SK-N-SH (cell line): Measurements from ENCODE around the gene NANOS2. TPM values are rescaled to one million over a fixed set of nuclear protein-coding genes. Genes with fewer than 3 reads are reported as not detected.

ENCODE experiments used
- CTCF ChIA-PET: fragments of 300-600, 350-600 bp; formaldehyde crosslinking; extraction: SDS; loops from one replicate; lab custom pipeline; 2021; lab: Yijun Ruan, JAX
- POLR2A ChIA-PET: fragments of 350-600 bp; sonication (Branson Sonifier 250); formaldehyde crosslinking; extraction: SDS; loops from one replicate; lab custom pipeline; 2020; ENCODE audit warnings: antibody characterized with exemption, inconsistent platforms; lab: Yijun Ruan, JAX
- DNase-seq: peaks from one replicate; pipeline ENCODE4 v3.0.0; 2012
- H2AFZ ChIP-seq: fragments of 200-600 bp; sonication (generic); 2 replicates; pipeline ENCODE4 v1.8.1; 2016; ENCODE audit warnings: antibody characterized with exemption, mild to moderate bottlenecking, low read depth
- H3F3A ChIP-seq: fragments of 200-600 bp; sonication (generic); replicated peaks from 2 replicates; pipeline ENCODE3; 2016; ENCODE audit warnings: antibody characterized with exemption, mild to moderate bottlenecking; ENCODE audit not compliant: insufficient read depth
- H3K27ac ChIP-seq, 2 experiments: fragments of 200-500 bp in 1 of 2; fragments of 200-600 bp in 1 of 2; sonication (Bioruptor generic) in 1 of 2; sonication (generic), shearing (Covaris generic) in 1 of 2; 2 replicates each; pipeline versions ENCODE4 v1.5.1 to v1.6.1; 2014 to 2016; ENCODE audit warnings: low read depth in 2 of 2, inconsistent platforms in 1 of 2, low read length in 1 of 2, mild to moderate bottlenecking in 1 of 2, mixed read lengths in 1 of 2
- H3K27me3 ChIP-seq: fragments of 200-600 bp; sonication (generic), shearing (Covaris generic); 2 replicates; pipeline ENCODE4 v1.6.1; 2016; ENCODE audit warnings: mixed run types; ENCODE audit not compliant: insufficient read depth
- H3K36me3 ChIP-seq, 2 experiments: fragments of 200-500 bp in 1 of 2; fragments of 200-600 bp in 1 of 2; sonication (Bioruptor generic) in 1 of 2; sonication (generic) in 1 of 2; replicated peaks in 1 of 2; 2 replicates each; pipeline versions ENCODE3 to v1.5.1; 2014 to 2016; ENCODE audit warnings: low read length in 1 of 2, mild to moderate bottlenecking in 1 of 2; ENCODE audit not compliant: insufficient read depth in 2 of 2, control insufficient read depth in 1 of 2
- H3K4me1 ChIP-seq, 2 experiments: fragments of 200-500 bp in 1 of 2; fragments of 200-600 bp in 1 of 2; sonication (Bioruptor generic) in 1 of 2; sonication (generic), shearing (Covaris generic) in 1 of 2; 2 replicates each; pipeline versions ENCODE4 v1.5.1 to v1.6.1; 2014 to 2016; ENCODE audit warnings: low read depth in 1 of 2, low read length in 1 of 2, mixed run types in 1 of 2; ENCODE audit not compliant: insufficient read depth in 2 of 2, control insufficient read depth in 1 of 2
- H3K4me2 ChIP-seq: fragments of 200-600 bp; sonication (generic), shearing (Covaris generic); 2 replicates; pipeline ENCODE4 v1.6.1; 2017; ENCODE audit warnings: mixed run types
- H3K4me3 ChIP-seq, 2 experiments: fragments of 200-500 bp in 1 of 2; fragments of 200-600 bp in 1 of 2; sonication (Bioruptor generic) in 1 of 2; sonication (generic), shearing (Covaris generic) in 1 of 2; 2 replicates each; pipeline versions ENCODE4 v1.5.1 to v1.8.1; 2014 to 2016; ENCODE audit warnings: low read depth in 2 of 2, inconsistent platforms in 1 of 2, low read length in 1 of 2, mild to moderate bottlenecking in 1 of 2, mixed read lengths in 1 of 2, moderate library complexity in 1 of 2
- H3K79me2 ChIP-seq: fragments of 200-600 bp; sonication (generic); 2 replicates; pipeline ENCODE4 v1.8.1; 2017; ENCODE audit warnings: mild to moderate bottlenecking; ENCODE audit not compliant: insufficient read depth
- H3K9ac ChIP-seq: fragments of 200-600 bp; sonication (generic); 2 replicates; pipeline ENCODE4 v1.6.1; 2017; ENCODE audit warnings: mixed run types
- H3K9me2 ChIP-seq: fragments of 200-600 bp; sonication (generic); 2 replicates; pipeline ENCODE4 v1.6.1; 2017; ENCODE audit warnings: mixed run types
- H3K9me3 ChIP-seq: fragments of 200-600 bp; sonication (generic); 2 replicates; pipeline ENCODE4 v1.6.1; 2017; ENCODE audit warnings: mixed run types, mild to moderate bottlenecking, moderate library complexity
- H4K20me1 ChIP-seq: fragments of 200-600 bp; sonication (generic); 2 replicates; pipeline ENCODE4 v1.6.1; 2017; ENCODE audit warnings: mild to moderate bottlenecking, mixed run types; ENCODE audit not compliant: insufficient read depth
- CTCF ChIP-seq: fragments of 200-600 bp; sonication (generic); IDR thresholded peaks from 2 replicates; pipeline ENCODE4 v1.6.1; 2017; ENCODE audit warnings: antibody characterized with exemption, mild to moderate bottlenecking, moderate library complexity
- ELF1 ChIP-seq: IDR thresholded peaks from 2 replicates; pipeline ENCODE4 v1.4.0; 2012
- EP300 ChIP-seq, 2 experiments: IDR thresholded peaks; 2 replicates each; pipeline versions ENCODE4 v1.4.0 to v1.6.1; 2012; ENCODE audit warnings: borderline replicate concordance in 1 of 2, low read depth in 1 of 2, low read length in 1 of 2
- GATA2 ChIP-seq: sonication (generic); formaldehyde crosslinking; IDR thresholded peaks from 2 replicates; pipeline ENCODE4 v1.5.0; 2020; ENCODE audit warnings: mild to moderate bottlenecking, missing genetic modification reagents
- JUND ChIP-seq: IDR thresholded peaks from 2 replicates; pipeline ENCODE4 v1.4.0; 2012
- MXI1 ChIP-seq: IDR thresholded peaks from 2 replicates; pipeline ENCODE4 v1.6.1; 2012; ENCODE audit warnings: mild to moderate bottlenecking, low read depth, low read length, improper control_type of control experiment
- NRF1 ChIP-seq: IDR thresholded peaks from 2 replicates; pipeline ENCODE4 v1.6.1; 2012; ENCODE audit warnings: low read depth, mild to moderate bottlenecking, low read length
- RCOR1 ChIP-seq: fragments of 150-350 bp; IDR thresholded peaks from 2 replicates; pipeline ENCODE4 v1.6.1; 2017; ENCODE audit warnings: antibody characterized with exemption, low read length
- RXRA ChIP-seq: IDR thresholded peaks from 2 replicates; pipeline ENCODE4 v1.4.0; 2012; ENCODE audit warnings: low read depth, mild to moderate bottlenecking, borderline replicate concordance
- SIN3A ChIP-seq: IDR thresholded peaks from 2 replicates; pipeline ENCODE4 v1.6.1; 2012; ENCODE audit warnings: low read depth, mild to moderate bottlenecking, low read length, moderate library complexity, borderline replicate concordance
- SMC3 ChIP-seq: IDR thresholded peaks from 2 replicates; pipeline ENCODE4 v1.6.1; 2012; ENCODE audit warnings: low read depth, low read length, improper control_type of control experiment
- TCF12 ChIP-seq: IDR thresholded peaks from 2 replicates; pipeline ENCODE4 v1.4.0; 2012
- TEAD4 ChIP-seq: IDR thresholded peaks from 2 replicates; pipeline ENCODE4 v1.4.0; 2012; ENCODE audit warnings: mild to moderate bottlenecking, borderline replicate concordance; ENCODE audit not compliant: insufficient read depth
- USF1 ChIP-seq: IDR thresholded peaks from 2 replicates; pipeline ENCODE4 v1.4.0; 2012; ENCODE audit warnings: low read depth, borderline replicate concordance
- USF2 ChIP-seq: fragments of 150-350 bp; IDR thresholded peaks from 2 replicates; pipeline ENCODE4 v1.6.1; 2017; ENCODE audit warnings: antibody characterized with exemption, low read length, low read depth, borderline replicate concordance
- YY1 ChIP-seq: IDR thresholded peaks from 2 replicates; pipeline ENCODE4 v1.4.0; 2012; ENCODE audit warnings: low read depth, mild to moderate bottlenecking
- WGBS: methylation state at CpG from one replicate; pipeline ENCODE4 v1.1.6; 2017; ENCODE audit warnings: low lambda C conversion rate; 5-methylcytosine and 5-hydroxymethylcytosine counted together
- polyA plus RNA-seq, 3 experiments: library from polyadenylated mRNA; depleted of rRNA; stranded (reverse); fragments of >200 nt; gene quantifications; 2 replicates each; pipeline ENCODE4 v1.2.3, GENCODE V29; 2012
- TF ChIP-seq, protein P1 (sequence below): fragments of 150-350 bp; IDR thresholded peaks from 2 replicates; pipeline ENCODE4 v1.6.1; 2016; ENCODE audit warnings: mild to moderate bottlenecking, low read depth, low read length
- TF ChIP-seq, protein P2 (sequence below): IDR thresholded peaks from 2 replicates; pipeline ENCODE4 v1.6.1; 2012; ENCODE audit warnings: mild to moderate bottlenecking, low read depth, low read length, moderate library complexity

Gene NANOS2
- polyA plus RNA-seq, 1 of the 3 experiments (the other 2 are of a cell fraction): not detected

DNA sequence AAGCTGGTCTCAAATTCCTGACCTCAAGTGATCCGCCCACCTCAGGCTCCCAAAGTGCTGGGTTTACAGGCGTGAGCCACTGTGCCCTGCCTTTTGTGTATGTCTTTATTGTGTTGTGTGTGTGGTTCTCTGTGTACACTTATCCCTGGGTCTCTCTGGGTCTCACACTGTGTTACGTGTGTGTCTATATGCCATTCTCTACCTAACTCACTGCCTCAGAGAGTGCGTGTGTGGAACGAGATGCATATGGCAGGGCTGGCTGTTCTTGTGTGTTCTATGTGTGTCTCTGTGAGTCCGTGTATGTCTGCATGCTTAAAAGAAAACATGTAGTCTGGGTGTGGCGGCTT, 40.0 kb downstream of the NANOS2 start:
- Histone ChIP-seq H3K27me3 (no peaks in the 10 kb centered on the region), H3F3A (peaks cover 5% of the 10 kb centered on the region), H3K4me2 (no peak overlapping the region), H4K20me1 (no peaks in the 10 kb centered on the region), H3K36me3 (no peaks in the 10 kb centered on the region), H2AFZ (no peak overlapping the region), H3K27ac (no peak overlapping the region), H3K4me3 (no peak overlapping the region), H3K9ac (no peak overlapping the region), H3K9me2 (no peaks in the 10 kb centered on the region), H3K4me1 (no peaks in the 10 kb centered on the region), H3K9me3 (no peaks in the 10 kb centered on the region), H3K79me2 (no peaks in the 10 kb centered on the region)
- TF ChIP-seq JUND (no peak), RXRA (no peak), RCOR1 (no peak), SIN3A (no peak), EP300 (IDR thresholded peaks at IDR 0.05; ENCODE audit: borderline replicate concordance in 1 of 2, low read depth in 1 of 2, low read length in 1 of 2) (no peak), USF1 (no peak), YY1 (no peak), TCF12 (no peak)
- TF ChIP-seq, protein P1, sequence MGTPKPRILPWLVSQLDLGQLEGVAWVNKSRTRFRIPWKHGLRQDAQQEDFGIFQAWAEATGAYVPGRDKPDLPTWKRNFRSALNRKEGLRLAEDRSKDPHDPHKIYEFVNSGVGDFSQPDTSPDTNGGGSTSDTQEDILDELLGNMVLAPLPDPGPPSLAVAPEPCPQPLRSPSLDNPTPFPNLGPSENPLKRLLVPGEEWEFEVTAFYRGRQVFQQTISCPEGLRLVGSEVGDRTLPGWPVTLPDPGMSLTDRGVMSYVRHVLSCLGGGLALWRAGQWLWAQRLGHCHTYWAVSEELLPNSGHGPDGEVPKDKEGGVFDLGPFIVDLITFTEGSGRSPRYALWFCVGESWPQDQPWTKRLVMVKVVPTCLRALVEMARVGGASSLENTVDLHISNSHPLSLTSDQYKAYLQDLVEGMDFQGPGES: no peak
- ChIA-PET POLR2A (no interaction called here), CTCF (interaction anchor here (1.4 kb wide), 1 partner anchor 10 kb away, joined by 6 read pairs; the partner anchor contains the start of gene FOXA3)
- DNase-seq: no peak
- 75% methylated on average over 7 of the region's 7 CpGs for WGBS

DNA sequence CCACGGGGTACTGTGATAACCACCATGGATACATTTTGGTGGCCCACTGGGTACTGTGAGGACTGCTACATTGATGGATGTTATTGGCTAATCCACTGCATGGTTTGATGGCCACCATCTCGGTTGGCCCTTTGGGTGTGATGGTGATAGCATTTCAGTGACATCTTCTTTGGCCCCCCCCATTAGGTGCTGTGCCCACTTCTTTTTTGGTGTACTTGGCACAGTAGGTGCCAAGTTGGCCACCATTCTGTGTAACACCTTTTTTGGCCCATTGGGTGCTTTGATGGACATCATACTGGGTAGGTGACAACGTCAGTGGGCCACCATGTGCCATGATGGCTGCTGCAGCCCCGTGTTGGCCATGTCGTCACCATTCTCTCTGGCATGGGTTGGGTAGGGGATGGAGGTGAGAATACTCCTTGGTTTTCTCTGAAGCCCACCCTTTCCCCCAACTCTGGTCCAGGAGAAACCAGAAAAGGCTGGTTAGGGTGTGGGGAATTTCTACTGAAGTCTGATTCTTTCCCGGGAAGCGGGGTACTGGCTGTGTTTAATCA, 41.3 kb downstream of the NANOS2 start:
- Histone ChIP-seq H3K9me3 (no peaks in the 10 kb centered on the region), H3F3A (peaks cover 5% of the 10 kb centered on the region), H3K4me1 (no peaks in the 10 kb centered on the region), H3K79me2 (no peaks in the 10 kb centered on the region), H3K4me2 (no peak overlapping the region), H3K36me3 (no peaks in the 10 kb centered on the region), H3K4me3 (no peak overlapping the region), H4K20me1 (no peaks in the 10 kb centered on the region), H3K27ac (no peak overlapping the region), H3K9ac (no peak overlapping the region), H3K27me3 (no peaks in the 10 kb centered on the region), H2AFZ (no peak overlapping the region), H3K9me2 (no peaks in the 10 kb centered on the region)
- 71% methylated on average over 6 of the region's 7 CpGs for WGBS
- ChIA-PET CTCF (interaction anchor here (1.8 to 12.2 kb wide), 2 partner anchors 10 to 74 kb away, joined by 4 to 121 read pairs; partner anchors contain the start of gene IRF2BP1), POLR2A (no interaction called here)
- no peak for DNase-seq
- TF ChIP-seq CTCF (no peak), NRF1 (no peak), USF2 (no peak), GATA2 (CRISPR knock-in tag) (no peak), TEAD4 (no peak), MXI1 (no peak), ELF1 (no peak), SMC3 (no peak)
- TF ChIP-seq, protein P1: no peak
- TF ChIP-seq, protein P2, sequence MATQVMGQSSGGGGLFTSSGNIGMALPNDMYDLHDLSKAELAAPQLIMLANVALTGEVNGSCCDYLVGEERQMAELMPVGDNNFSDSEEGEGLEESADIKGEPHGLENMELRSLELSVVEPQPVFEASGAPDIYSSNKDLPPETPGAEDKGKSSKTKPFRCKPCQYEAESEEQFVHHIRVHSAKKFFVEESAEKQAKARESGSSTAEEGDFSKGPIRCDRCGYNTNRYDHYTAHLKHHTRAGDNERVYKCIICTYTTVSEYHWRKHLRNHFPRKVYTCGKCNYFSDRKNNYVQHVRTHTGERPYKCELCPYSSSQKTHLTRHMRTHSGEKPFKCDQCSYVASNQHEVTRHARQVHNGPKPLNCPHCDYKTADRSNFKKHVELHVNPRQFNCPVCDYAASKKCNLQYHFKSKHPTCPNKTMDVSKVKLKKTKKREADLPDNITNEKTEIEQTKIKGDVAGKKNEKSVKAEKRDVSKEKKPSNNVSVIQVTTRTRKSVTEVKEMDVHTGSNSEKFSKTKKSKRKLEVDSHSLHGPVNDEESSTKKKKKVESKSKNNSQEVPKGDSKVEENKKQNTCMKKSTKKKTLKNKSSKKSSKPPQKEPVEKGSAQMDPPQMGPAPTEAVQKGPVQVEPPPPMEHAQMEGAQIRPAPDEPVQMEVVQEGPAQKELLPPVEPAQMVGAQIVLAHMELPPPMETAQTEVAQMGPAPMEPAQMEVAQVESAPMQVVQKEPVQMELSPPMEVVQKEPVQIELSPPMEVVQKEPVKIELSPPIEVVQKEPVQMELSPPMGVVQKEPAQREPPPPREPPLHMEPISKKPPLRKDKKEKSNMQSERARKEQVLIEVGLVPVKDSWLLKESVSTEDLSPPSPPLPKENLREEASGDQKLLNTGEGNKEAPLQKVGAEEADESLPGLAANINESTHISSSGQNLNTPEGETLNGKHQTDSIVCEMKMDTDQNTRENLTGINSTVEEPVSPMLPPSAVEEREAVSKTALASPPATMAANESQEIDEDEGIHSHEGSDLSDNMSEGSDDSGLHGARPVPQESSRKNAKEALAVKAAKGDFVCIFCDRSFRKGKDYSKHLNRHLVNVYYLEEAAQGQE: no peak
